ENCODE data around the gene PRKCA. TPM values are rescaled to one million over a fixed set of nuclear protein-coding genes. Genes with fewer than 3 reads are reported as not detected.

The PRKCA gene
- total RNA-seq, 4 donors from 2014 or later: 55.8 to 90.7 (median 66.7) TPM

- H3K27me3 ChIP-seq: peaks cover 0 to 35% of the 10 kb centered on the region in 2 donors
- no peaks in the 10 kb centered on the region for H3K36me3 ChIP-seq
- peaks cover 0 to 3% (median 0%) of the 10 kb centered on the region in 4 donors for H3K9me3 ChIP-seq
- 5 to 11% methylated on average over 18 of the region's 18 CpGs for WGBS, 2 donors
- no peak for TF ChIP-seq CTCF (IDR thresholded peaks at IDR 0.05)
- no peak for TF ChIP-seq EP300 (IDR thresholded peaks at IDR 0.05)
- no peak overlapping the region for H3K4me3 ChIP-seq
- DNase-seq (ENCODE audit: low spot score in 2 of 2): peak in 1 of 2 donors; percentile 22
- H3K4me1 ChIP-seq: peaks cover 0 to 3% (median 0%) of the 10 kb centered on the region in 4 donors
- H3K27ac ChIP-seq: no peak overlapping the region
These were observed 527.0 kb downstream of the PRKCA start for GRCh38 chr17:66829386-66829864.

- Histone ChIP-seq H3K27me3 (peaks cover 2 to 39% of the 10 kb centered on the region in 2 donors), H3K9me3 (peaks cover 0 to 3% (median 0%) of the 10 kb centered on the region in 4 donors), H3K27ac (no peak overlapping the region), H3K36me3 (no peaks in the 10 kb centered on the region), H3K4me3 (no peak overlapping the region), H3K4me1 (peaks cover 0 to 4% (median 0%) of the 10 kb centered on the region in 4 donors)
- whole genome bisulfite sequencing, 2 donors: 11% methylated on average over 10 of the region's 10 CpGs
- TF ChIP-seq CTCF (IDR thresholded peaks at IDR 0.05) (no peak), POLR2A (IDR thresholded peaks at IDR 0.05) (no peak), EP300 (IDR thresholded peaks at IDR 0.05) (no peak)
- no peak for DNase-seq (ENCODE audit: low spot score in 2 of 2)
These were observed 527.5 kb downstream of the PRKCA start for GRCh38 chr17:66829883-66830282.

DNA sequence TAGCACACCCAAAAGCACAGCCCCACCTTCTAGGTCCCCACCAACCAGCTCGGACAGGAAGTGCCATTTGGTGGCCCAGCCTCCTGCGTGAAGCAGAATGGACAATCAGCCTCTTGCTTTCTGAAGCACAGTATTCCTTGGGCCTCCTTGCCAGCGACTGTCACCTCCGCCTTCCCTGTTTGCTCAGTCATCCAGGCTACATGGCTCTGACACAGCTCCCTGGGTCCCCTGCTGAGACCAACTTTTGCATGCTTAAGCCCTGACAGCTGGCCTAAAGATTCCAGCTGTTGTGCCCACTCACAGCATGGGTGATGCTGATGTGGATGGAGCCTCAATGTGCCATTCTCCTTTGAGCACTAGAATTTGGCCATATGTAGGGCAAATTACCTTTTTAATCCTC is 528.0 kb downstream of the PRKCA start:
- DNase-seq (ENCODE audit: low spot score in 2 of 2): no peak
- Histone ChIP-seq H3K9me3 (peaks cover 0 to 3% (median 0%) of the 10 kb centered on the region in 4 donors), H3K27ac (no peak overlapping the region), H3K4me3 (no peak overlapping the region), H3K4me1 (peaks cover 0 to 7% (median 0%) of the 10 kb centered on the region in 4 donors), H3K27me3 (peaks cover 2 to 44% of the 10 kb centered on the region in 2 donors), H3K36me3 (no peaks in the 10 kb centered on the region)
- TF ChIP-seq POLR2A (IDR thresholded peaks at IDR 0.05) (no peak), EP300 (IDR thresholded peaks at IDR 0.05) (no peak), CTCF (IDR thresholded peaks at IDR 0.05) (no peak)
- WGBS, 2 donors: 30 to 31% methylated on average over 3 to 4 of the region's 4 CpGs

DNA sequence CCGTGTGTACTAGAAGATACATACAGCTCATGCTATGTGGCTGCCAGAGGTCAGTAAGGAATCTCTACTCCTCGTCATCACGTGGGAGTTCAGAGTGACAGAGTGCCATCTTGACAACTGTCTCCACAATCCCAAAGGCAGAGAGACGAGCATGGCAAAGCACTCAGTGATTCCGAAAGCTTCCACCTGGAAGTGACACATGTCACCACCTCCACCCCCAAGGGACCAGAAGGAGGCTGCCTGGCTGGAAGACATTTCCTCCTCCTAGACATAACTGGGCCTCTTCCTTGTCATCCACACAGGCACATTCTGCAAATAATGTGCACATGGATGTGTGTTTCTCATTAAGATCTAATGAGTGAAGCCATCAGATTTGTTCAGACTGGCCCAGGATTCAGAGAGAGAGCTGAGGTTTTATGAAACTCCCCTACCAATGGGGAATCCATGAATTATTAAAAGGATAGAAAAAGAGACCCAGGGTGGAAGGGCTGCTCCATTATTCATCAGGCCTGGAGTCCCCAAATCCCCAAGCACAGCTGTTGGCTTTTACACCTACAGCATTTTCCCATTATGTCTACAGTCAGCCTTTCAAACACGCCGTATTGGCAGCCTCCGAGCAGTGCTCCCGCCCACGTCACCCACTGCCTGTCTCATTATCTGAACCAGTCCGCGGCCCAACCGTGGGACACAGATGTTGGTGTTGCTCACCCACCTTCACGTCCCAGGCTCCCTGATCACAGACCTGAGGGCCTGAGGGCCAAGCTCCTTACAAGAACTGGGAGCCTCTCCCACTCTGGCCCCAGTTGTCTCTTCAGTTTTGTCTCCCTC is 529.2 kb downstream of the PRKCA start:
- TF ChIP-seq POLR2A (IDR thresholded peaks at IDR 0.05) (no peak), EP300 (IDR thresholded peaks at IDR 0.05) (no peak), CTCF (IDR thresholded peaks at IDR 0.05) (no peak)
- no peak overlapping the region for H3K4me3 ChIP-seq
- no peaks in the 10 kb centered on the region for H3K36me3 ChIP-seq
- whole genome bisulfite sequencing, 2 donors: 75% methylated on average over 14 of the region's 14 CpGs
- no peak for DNase-seq (ENCODE audit: low spot score in 2 of 2)
- H3K27me3 ChIP-seq: peaks cover 2 to 56% of the 10 kb centered on the region in 2 donors
- H3K27ac ChIP-seq: no peak overlapping the region
- no peaks in the 10 kb centered on the region for H3K9me3 ChIP-seq
- peaks cover 0 to 7% (median 0%) of the 10 kb centered on the region in 4 donors for H3K4me1 ChIP-seq

DNA sequence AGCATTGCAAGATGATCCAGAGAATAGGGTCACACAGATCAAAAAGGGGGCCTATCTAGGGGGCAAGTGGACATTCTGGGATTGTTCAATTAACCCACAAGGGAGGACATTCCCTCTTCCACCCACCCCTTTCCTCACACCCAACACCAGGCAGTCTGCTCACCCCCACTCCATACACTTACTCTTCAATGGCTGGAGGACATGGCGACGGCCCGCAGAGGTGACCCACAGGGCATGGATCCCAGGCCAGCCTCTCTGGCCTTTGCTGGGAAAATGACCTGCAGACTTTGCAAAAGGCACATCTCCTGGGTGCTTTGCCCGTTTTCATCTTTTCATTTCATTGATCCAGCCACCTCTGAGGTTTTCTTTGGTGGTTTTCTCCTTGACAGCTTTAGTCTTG is 530.8 kb downstream of the PRKCA start:
- Histone ChIP-seq H3K4me3 (no peak overlapping the region), H3K9me3 (no peaks in the 10 kb centered on the region), H3K4me1 (peaks cover 0 to 7% (median 0%) of the 10 kb centered on the region in 4 donors), H3K27ac (no peak overlapping the region), H3K36me3 (no peaks in the 10 kb centered on the region), H3K27me3 (peaks cover 2 to 56% of the 10 kb centered on the region in 2 donors)
- WGBS, 2 donors: 70 to 76% methylated on average over 4 of the region's 4 CpGs
- DNase-seq (ENCODE audit: low spot score in 2 of 2): no peak
- no peak for TF ChIP-seq EP300 (IDR thresholded peaks at IDR 0.05)
- no peak for TF ChIP-seq CTCF (IDR thresholded peaks at IDR 0.05)
- TF ChIP-seq POLR2A (IDR thresholded peaks at IDR 0.05): no peak
